HG03457 (cell line): ENCODE data around the gene GRK5.

Experiments
- ATAC-seq: cut with Tn5 transposase; IDR thresholded peaks from one replicate; pipeline ENCODE4 v1.9.1; 2021; ENCODE audit warnings: moderate number of reproducible peaks; ENCODE audit not compliant: unreplicated experiment

GRK5 gene

DNA sequence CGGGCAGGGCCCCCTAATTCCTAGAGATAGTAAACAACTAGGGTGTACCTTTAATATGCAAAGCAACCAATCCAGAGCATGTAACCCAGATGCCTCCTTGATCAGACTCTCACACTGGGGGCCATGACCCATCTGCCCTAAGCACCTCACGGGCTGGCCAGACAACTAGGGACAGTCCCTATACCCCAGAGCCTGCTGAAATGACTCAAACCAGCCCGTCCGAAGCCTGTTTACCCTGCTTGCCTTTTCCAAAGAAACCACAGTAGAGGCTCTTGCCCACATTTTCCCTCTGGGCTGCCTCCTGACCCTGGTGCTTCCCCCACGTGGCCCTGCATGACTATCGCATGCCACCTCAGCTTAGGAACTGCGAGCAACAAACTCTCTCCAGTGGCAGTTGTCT, 288.9 kb downstream of the GRK5 start:
- peak; percentile 84 for ATAC-seq

DNA sequence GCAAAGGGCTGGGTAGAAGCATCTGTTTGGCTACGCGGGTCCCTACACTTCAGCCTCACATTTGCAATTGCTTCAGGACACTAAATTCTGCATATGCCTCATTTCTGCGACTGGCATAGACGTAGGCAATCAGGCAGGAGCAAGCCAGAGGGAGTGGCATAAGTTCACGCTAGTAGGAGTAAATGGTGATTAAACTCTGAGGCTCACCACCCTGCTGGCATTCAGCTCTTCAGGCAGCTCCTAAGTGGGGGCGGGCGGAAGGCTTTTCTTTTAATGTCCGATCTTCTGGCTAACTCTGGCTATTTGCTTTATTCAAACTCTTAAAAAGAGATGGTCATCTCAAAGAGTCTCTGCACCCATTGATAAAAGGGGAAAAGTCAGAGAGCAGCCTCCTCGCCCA, 289.9 kb downstream of the GRK5 start:
- ATAC-seq, result no peak

DNA sequence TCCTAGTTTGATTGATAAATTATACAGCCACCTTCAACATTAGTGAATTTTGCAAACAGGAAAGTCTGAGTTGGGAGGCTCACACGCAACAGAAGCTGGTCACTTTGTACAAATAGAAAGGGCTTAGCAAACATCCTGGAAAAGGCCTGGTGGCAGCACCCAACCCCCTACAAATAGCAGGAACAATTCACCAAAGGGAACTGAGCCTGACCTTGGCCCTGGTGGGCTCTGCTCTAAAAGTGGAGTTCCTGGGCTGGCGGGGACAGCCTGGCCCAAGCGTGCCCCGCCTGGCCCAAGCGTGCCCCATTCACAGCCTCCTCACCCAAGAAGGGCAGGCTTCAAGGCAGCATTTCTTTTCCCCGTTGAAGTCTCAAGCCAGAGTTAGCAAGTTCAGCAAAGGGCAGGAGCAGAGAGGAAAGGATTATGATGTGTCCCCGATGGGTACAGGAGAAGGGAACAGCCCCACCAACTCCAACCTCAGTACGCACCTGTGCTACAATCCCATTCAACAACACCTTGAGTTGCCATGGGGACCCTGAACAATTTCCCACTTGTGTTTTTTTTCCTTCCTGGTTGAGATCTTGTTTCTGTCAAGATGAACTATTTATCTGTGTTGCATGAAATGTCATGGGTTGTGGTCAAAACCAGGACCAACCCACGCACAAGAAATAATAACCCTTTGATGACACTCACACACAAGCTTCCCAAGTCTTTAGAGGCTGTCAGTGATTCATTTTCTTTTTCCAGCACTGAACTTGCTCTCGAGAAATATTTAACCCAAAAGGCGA, 291.7 kb downstream of the GRK5 start:
- ATAC-seq, result no peak

DNA sequence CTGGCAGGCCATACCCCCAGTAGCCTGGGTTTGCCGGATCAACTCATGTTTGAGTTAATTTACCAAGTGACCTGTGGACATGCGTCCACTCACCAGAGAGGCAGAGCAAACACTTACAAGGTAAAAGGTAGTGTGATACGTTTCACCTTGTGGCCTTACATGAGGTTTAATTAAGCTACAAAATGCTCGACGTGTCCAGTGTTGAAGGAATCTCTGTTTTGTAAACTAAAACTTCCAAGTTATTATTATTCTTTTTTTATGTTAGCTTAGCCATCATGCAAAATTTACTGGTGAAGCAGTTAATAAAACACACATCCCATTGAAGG, 292.3 kb downstream of the GRK5 start:
- no peak for ATAC-seq

DNA sequence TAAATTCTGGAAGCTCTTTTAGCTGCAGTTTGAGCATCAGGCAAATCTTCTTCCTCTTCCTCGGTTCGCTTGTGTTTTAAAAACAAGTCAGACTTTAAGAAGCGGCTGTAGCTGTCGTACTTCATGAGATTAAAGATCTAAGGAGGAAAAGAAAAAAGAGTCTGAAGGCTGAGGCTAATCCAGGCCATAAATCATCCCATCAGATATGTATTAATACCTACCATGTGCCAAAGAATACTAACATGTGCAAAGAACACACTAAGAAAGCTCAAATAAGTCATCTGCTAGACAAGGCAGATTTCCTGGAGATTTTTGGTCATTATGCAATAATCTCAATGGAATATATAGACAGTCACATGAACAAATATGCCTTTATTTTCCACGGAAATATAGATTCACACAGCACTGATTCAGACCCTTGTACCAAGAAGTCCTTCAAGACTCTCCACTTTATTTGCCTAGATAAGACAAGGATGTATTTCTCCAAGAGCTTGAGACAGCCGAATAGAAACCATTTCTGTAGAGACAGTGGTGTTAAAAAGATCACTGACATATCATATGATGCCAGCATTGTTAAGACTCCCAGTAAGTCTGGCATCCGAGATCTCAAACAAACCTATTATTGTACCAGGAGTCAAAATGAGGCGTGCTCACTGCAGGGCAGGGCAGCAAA, 292.9 kb downstream of the GRK5 start:
- no peak for ATAC-seq

DNA sequence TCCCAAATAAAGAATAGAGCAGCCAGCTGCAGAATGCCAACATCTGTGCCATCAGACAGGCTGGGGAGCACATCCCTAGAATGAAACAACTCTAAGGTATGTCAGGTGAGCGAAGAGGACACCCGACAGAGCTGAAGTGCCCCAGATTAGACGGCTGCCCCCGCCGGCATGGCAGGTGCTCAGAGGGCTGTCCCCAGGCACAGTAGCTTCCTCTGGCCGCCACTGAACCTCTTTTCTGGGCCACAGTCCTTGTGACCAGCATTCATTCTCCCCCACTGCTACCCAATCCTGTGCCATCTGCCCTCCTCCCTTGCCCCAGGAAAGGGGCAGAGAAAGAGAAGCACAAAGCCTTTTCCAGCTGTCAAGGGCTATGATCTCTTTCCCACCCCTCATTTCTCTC, 293.4 kb downstream of the GRK5 start:
- ATAC-seq, result no peak

DNA sequence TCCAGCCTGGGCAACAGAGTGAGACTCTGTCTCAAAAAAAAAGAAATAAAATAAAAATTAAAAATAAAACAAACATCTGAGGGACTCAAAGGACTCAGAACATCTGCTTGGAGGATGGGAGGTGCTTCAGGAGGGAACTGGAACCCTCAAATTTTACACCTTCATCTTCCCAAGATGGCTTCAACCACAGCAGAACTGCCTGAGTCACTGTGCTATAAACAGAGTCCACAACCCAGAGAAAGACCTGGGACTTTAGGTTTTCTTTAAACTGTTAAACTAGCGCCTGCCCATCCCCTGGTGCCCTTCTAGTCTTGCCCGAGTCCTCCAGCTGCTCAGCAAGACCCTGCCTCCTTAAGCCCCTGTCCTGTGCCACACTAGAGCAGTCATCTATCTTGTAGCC, 294.3 kb downstream of the GRK5 start:
- ATAC-seq, result no peak

DNA sequence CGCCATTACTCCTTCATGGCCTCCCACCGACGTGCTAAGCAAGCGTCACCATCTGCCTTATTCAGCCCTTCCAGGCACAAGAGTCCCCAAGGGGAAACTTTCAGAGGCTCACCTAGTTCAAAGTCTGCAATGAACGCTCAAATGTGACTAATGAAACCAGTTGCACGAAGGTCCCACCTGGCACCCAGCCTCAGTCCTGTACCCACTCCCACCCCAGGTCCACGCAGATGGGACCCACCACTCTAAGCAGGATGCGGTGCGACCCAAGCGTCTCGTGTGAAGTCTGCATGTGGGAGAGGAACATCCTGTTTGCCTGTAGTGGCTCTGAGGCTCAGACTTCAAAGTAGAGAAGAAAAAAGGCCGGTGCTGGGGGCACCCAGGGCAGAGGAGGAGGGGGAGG, 294.8 kb downstream of the GRK5 start:
- ATAC-seq, result no peak

DNA sequence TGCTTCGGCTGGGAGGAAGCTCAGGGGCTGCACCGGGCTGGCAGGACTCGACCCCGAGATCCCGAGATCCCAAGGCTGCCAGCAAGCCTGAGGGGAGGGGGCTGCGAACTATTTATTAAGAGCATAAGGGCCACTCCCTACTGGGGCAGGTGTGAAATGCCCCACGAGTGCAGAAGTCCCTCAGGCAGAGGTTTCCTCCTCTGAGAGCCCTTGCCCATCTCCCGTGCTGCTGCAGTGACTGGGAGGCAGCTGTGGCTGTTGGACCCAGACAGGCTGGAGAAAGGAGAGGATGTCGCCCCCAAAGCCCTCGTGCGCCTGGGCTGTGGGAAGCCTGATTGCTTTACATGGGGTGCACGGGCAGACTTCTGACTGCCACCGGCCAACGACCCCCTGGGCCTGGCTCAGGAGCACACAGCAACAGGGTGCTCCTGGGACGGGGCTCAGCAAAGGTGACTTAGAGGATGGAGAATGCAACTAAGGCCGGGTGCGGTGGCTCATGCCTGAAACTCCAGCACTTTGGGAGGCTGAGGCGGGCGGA, 295.3 kb downstream of the GRK5 start:
- ATAC-seq, result no peak

DNA sequence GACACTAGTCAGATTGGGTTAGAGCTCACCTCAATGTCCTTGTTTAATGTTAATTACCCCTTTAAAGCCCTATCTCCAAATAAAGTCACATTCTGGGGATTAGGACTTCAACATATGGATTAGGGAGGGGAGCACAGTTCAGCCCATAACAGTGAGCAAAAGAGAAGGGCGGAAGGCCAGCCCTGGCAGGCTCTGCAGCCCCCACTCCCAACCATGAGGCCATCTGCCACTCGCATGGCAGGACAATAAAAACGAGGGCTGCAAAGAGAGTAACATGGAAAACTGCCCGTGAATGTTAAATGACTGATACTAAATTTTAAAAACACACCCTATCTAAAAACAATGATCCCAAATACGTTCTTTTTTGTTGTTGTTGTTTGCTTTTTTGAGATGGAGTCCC, 296.4 kb downstream of the GRK5 start:
- ATAC-seq, result no peak

DNA sequence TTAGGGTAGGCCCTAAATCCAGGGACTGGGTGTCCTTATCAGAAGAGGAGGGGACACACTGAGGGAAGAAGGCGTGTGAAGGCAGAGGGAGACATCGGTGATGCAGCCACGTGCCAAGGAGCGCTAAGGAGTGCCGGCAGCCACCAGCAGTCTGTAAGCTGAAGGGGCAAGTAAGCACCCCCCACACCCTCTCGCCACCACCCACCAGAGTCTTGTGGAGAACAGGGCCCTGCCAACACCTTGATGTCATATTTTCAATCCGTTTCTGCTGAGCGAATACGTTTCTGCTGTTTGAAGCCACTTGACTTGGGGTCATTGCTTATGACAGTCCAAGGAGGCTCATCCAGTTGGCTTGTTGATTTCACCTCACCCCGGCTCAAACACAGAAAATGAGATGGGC, 297.3 kb downstream of the GRK5 start:
- ATAC-seq, result no peak

DNA sequence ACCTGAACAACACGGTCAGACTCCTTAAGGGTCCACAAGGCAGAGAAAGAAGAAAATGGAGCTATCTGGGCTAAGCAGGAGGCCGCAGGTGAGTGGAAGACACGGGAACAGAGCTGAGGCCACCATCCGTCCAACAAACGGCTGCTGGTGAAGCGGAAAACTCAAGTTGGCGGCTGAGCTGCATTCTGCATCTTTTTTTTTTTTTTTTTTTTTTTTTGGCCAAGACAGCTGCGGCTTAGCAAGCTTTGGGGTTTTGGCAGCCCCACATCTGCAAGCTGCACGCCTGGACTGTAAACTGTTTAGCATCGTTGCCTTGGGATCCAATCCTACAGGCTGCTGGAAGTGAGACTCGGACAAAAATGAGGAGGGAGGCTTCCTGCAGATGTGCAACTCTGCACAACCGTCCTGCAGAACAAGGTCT, 297.8 kb downstream of the GRK5 start:
- ATAC-seq, result no peak
